ENCODE data around the gene TMTC1. TPM values are rescaled to one million over a fixed set of nuclear protein-coding genes. Genes with fewer than 3 reads are reported as not detected.
A peak's percentile ranks its signal among the peaks of the same experiment; 100 is the strongest.
"Not testable (repeated sequence)": the region's sequence is repeated elsewhere in the genome, so short reads cannot be mapped to it uniquely, and the experiment has no call there.

Gene TMTC1
- total and polyA plus RNA-seq, 2 experiments from 2014 or later: 4.8 to 24.3 TPM

GRCh38 chr12:29634057-29634456 is 149.7 kb downstream of the TMTC1 start:
- Histone ChIP-seq H3K4me1 (ENCODE audit: insufficient read depth) (0 out of 2 replicates have a peak, but pooled peaks cover 16% of the 10 kb centered on the region), H3K4me3 (no peak overlapping the region), H4K20me1 (replicated peaks; ENCODE audit: insufficient read depth) (no peaks in the 10 kb centered on the region), H3K27ac (ENCODE audit: low read depth) (no peak overlapping the region), H3K79me2 (replicated peaks; ENCODE audit: insufficient read depth) (no peaks in the 10 kb centered on the region), H3K36me3 (ENCODE audit: insufficient read depth) (no peaks in the 10 kb centered on the region), H3K9me2 (ENCODE audit: insufficient read depth) (peaks cover 4% of the 10 kb centered on the region; the same call in 1 of the 2 replicates), H3K27me3 (ENCODE audit: insufficient read depth) (no peaks in the 10 kb centered on the region), H3K4me2 (no peak overlapping the region), H2AFZ (no peak overlapping the region), H3F3A (replicated peaks; ENCODE audit: low read depth) (no peaks in the 10 kb centered on the region)
- TF ChIP-seq, protein P1, sequence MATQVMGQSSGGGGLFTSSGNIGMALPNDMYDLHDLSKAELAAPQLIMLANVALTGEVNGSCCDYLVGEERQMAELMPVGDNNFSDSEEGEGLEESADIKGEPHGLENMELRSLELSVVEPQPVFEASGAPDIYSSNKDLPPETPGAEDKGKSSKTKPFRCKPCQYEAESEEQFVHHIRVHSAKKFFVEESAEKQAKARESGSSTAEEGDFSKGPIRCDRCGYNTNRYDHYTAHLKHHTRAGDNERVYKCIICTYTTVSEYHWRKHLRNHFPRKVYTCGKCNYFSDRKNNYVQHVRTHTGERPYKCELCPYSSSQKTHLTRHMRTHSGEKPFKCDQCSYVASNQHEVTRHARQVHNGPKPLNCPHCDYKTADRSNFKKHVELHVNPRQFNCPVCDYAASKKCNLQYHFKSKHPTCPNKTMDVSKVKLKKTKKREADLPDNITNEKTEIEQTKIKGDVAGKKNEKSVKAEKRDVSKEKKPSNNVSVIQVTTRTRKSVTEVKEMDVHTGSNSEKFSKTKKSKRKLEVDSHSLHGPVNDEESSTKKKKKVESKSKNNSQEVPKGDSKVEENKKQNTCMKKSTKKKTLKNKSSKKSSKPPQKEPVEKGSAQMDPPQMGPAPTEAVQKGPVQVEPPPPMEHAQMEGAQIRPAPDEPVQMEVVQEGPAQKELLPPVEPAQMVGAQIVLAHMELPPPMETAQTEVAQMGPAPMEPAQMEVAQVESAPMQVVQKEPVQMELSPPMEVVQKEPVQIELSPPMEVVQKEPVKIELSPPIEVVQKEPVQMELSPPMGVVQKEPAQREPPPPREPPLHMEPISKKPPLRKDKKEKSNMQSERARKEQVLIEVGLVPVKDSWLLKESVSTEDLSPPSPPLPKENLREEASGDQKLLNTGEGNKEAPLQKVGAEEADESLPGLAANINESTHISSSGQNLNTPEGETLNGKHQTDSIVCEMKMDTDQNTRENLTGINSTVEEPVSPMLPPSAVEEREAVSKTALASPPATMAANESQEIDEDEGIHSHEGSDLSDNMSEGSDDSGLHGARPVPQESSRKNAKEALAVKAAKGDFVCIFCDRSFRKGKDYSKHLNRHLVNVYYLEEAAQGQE (IDR thresholded peaks at IDR 0.05; ENCODE audit: unreplicated experiment): no peak
- TF ChIP-seq ZNF331 (CRISPR knock-in tag; IDR thresholded peaks at IDR 0.05; ENCODE audit: low read depth) (no peak), ZNF462 (CRISPR knock-in tag; IDR thresholded peaks at IDR 0.05) (no peak), POLR2AphosphoS5 (IDR thresholded peaks at IDR 0.05; ENCODE audit: low read depth) (no peak), CREB1 (CRISPR knock-in tag; IDR thresholded peaks at IDR 0.05; ENCODE audit: low read depth) (no peak), NANOG (IDR thresholded peaks at IDR 0.05; ENCODE audit: borderline replicate concordance) (no peak), EZH2phosphoT487 (IDR thresholded peaks at IDR 0.05; ENCODE audit: unreplicated experiment) (no peak), ZNF114 (CRISPR knock-in tag; IDR thresholded peaks at IDR 0.05) (no peak), EZH2 (IDR thresholded peaks at IDR 0.05; ENCODE audit: low read depth, unreplicated experiment) (no peak)
- Mint-ChIP-seq H3K27ac (peak overlapping the region; percentile 42; the same call in 1 of the 2 replicates), H3K36me3 (ENCODE audit: low read depth) (peaks cover 40% of the 10 kb centered on the region), H3K4me3 (no peak overlapping the region), H3K27me3 (ENCODE audit: insufficient read depth, low read depth, poor library complexity) (no peaks in the 10 kb centered on the region), H3K4me1 (peaks cover 23% of the 10 kb centered on the region), H3K9me3 (peaks cover 3% of the 10 kb centered on the region; the same call in 1 of the 3 replicates)
- ATAC-seq (no peak), DNase-seq (ENCODE audit: low spot score) (no peak)

- H3K27ac Mint-ChIP-seq; H3K27me3 Mint-ChIP-seq (ENCODE audit: insufficient read depth, low read depth, poor library complexity); H3K36me3 ChIP-seq (ENCODE audit: insufficient read depth); DNase-seq (ENCODE audit: low spot score); H2AFZ ChIP-seq; H3K9me3 Mint-ChIP-seq; H3K9me2 ChIP-seq (ENCODE audit: insufficient read depth); H3K27me3 ChIP-seq (ENCODE audit: insufficient read depth); H3F3A ChIP-seq (replicated peaks; ENCODE audit: low read depth); H4K20me1 ChIP-seq (replicated peaks; ENCODE audit: insufficient read depth); H3K79me2 ChIP-seq (replicated peaks; ENCODE audit: insufficient read depth); H3K4me2 ChIP-seq; H3K4me3 ChIP-seq; H3K27ac ChIP-seq (ENCODE audit: low read depth); H3K4me3 Mint-ChIP-seq; ATAC-seq: not testable (repeated sequence)
- H3K4me1 ChIP-seq (ENCODE audit: insufficient read depth): peaks cover 29% of the 10 kb centered on the region
- peaks cover 54% of the 10 kb centered on the region for H3K36me3 Mint-ChIP-seq (ENCODE audit: low read depth)
- peaks cover 23% of the 10 kb centered on the region; the same call in 2 of the 3 replicates for H3K4me1 Mint-ChIP-seq
Measured at GRCh38 chr12:29630164-29630563, 153.6 kb downstream of the TMTC1 start.
